Neural progenitor cell (in vitro differentiated cells): ENCODE data around the gene POLR1C. TPM values are rescaled to one million over a fixed set of nuclear protein-coding genes. Genes with fewer than 3 reads are reported as not detected.

Source experiments
- DNase-seq: peaks from one replicate; pipeline ENCODE4 v3.0.0-alpha.2; 2016; ENCODE audit warnings: low spot score
- H2AFZ ChIP-seq: fragments of 200-600 bp; sonication (generic); replicated peaks from 2 replicates; pipeline ENCODE4 v1.6.1; 2016; ENCODE audit warnings: antibody characterized with exemption
- H3F3A ChIP-seq: fragments of 200-600 bp; sonication (generic); 2 replicates; pipeline ENCODE4 v1.6.1; 2016; ENCODE audit warnings: antibody characterized with exemption, low read depth
- H3K27ac ChIP-seq: fragments of 200-600 bp; sonication (generic); 2 replicates; pipeline ENCODE4 v1.5.1; 2016; ENCODE audit warnings: mild to moderate bottlenecking
- H3K27me3 ChIP-seq: fragments of 200-600 bp; sonication (generic); 2 replicates; pipeline ENCODE4 v1.6.1; 2016; ENCODE audit warnings: mild to moderate bottlenecking, moderate library complexity
- H3K36me3 ChIP-seq: fragments of 200-600 bp; sonication (generic); 2 replicates; pipeline ENCODE4 v1.5.1; 2016
- H3K4me1 ChIP-seq: fragments of 200-600 bp; sonication (generic); 2 replicates; pipeline ENCODE4 v1.6.1; 2016; ENCODE audit warnings: mixed run types
- H3K4me2 ChIP-seq: fragments of 200-600 bp; sonication (generic); 2 replicates; pipeline ENCODE4 v1.6.1; 2016
- H3K4me3 ChIP-seq: fragments of 200-600 bp; sonication (generic); 2 replicates; pipeline ENCODE4 v1.5.1; 2016
- H3K79me2 ChIP-seq: fragments of 200-600 bp; sonication (generic); 2 replicates; pipeline ENCODE4 v1.6.1; 2016; ENCODE audit warnings: low read depth
- H3K9ac ChIP-seq: fragments of 200-600 bp; sonication (generic); 2 replicates; pipeline ENCODE4 v1.6.1; 2016
- H3K9me3 ChIP-seq: fragments of 200-600 bp; sonication (generic); 2 replicates; pipeline ENCODE4 v1.5.1; 2016; ENCODE audit warnings: low read depth
- H4K20me1 ChIP-seq: fragments of 200-600 bp; sonication (generic); 2 replicates; pipeline ENCODE4 v1.6.1; 2016; ENCODE audit warnings: low read depth
- H3K27ac Mint-ChIP-seq: 3 replicates; pipeline ENCODE4 v1.8.0; 2021; ENCODE audit warnings: mixed read lengths
- H3K27me3 Mint-ChIP-seq: 2 replicates; pipeline ENCODE4 v1.8.0; 2022; ENCODE audit warnings: low read depth, mild to moderate bottlenecking, inconsistent platforms, moderate library complexity, mixed read lengths; ENCODE audit not compliant: insufficient read depth
- H3K36me3 Mint-ChIP-seq: 3 replicates; pipeline ENCODE4 v1.8.0; 2021; ENCODE audit warnings: mixed read lengths
- H3K4me1 Mint-ChIP-seq: 3 replicates; pipeline ENCODE4 v1.8.0; 2021; ENCODE audit warnings: mixed read lengths
- H3K4me3 Mint-ChIP-seq: 3 replicates; pipeline ENCODE4 v1.8.0; 2021; ENCODE audit warnings: mild to moderate bottlenecking, moderate library complexity, mixed read lengths
- H3K9me3 Mint-ChIP-seq: 3 replicates; pipeline ENCODE4 v1.8.0; 2020; ENCODE audit warnings: mixed read lengths
- EZH2 ChIP-seq: fragments of 200-600 bp; sonication (generic); IDR thresholded peaks from 2 replicates; pipeline ENCODE4 v1.6.1; 2017; ENCODE audit warnings: antibody characterized with exemption, mild to moderate bottlenecking, moderate library complexity
- EZH2phosphoT487 ChIP-seq: fragments of 200-600 bp; sonication (generic); IDR thresholded peaks from 2 replicates; pipeline ENCODE4 v1.6.1; 2017; ENCODE audit warnings: antibody characterized with exemption
- total RNA-seq: library from RNA; depleted of rRNA; stranded (reverse); fragments of >200 nt; gene quantifications from 2 replicates; pipeline ENCODE4 v1.2.3, GENCODE V29; 2015; ENCODE audit warnings: low replicate concordance
- TF ChIP-seq, protein P1 (sequence below): fragments of 200-600 bp; sonication (generic); IDR thresholded peaks from 2 replicates; pipeline ENCODE4 v1.5.1; 2017; ENCODE audit warnings: antibody characterized with exemption, mild to moderate bottlenecking

The POLR1C gene
- total RNA-seq, 1 donor from 2014 or later: 24.4 TPM

DNA sequence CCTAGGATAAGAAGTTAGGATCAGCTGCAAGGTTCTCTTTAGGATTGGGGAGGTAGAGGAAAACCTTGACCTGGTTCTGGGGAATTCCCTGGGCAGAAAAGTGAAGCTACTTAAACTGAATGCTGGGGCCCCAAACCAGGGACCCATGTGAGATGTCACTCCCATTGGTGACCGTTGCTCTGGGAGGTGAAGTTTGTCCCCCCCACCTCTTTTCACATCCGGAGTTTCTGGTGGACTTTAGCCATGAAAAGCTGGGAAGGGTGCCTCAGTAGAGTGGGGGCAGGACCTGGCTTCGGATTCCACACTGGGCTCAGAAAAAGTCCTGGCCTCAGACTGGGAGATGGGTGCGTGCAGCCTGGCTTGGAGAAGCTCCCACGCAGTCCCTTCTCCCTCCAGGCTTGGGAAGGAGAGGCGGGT lies 26.4 kb upstream of the POLR1C start:
- Mint-ChIP-seq H3K4me3 (no peak overlapping the region), H3K9me3 (no peaks in the 10 kb centered on the region), H3K4me1 (peaks cover 10% of the 10 kb centered on the region), H3K27me3 (peaks cover 4% of the 10 kb centered on the region), H3K36me3 (peaks cover 9% of the 10 kb centered on the region), H3K27ac (peak overlapping the region; percentile 46)
- no peaks in the 10 kb centered on the region for H3K9me3 ChIP-seq
- peaks cover 18% of the 10 kb centered on the region for H4K20me1 ChIP-seq
- H3K4me3 ChIP-seq: no peak overlapping the region
- no peak overlapping the region for H2AFZ ChIP-seq
- TF ChIP-seq EZH2: no peak
- TF ChIP-seq, protein P1, sequence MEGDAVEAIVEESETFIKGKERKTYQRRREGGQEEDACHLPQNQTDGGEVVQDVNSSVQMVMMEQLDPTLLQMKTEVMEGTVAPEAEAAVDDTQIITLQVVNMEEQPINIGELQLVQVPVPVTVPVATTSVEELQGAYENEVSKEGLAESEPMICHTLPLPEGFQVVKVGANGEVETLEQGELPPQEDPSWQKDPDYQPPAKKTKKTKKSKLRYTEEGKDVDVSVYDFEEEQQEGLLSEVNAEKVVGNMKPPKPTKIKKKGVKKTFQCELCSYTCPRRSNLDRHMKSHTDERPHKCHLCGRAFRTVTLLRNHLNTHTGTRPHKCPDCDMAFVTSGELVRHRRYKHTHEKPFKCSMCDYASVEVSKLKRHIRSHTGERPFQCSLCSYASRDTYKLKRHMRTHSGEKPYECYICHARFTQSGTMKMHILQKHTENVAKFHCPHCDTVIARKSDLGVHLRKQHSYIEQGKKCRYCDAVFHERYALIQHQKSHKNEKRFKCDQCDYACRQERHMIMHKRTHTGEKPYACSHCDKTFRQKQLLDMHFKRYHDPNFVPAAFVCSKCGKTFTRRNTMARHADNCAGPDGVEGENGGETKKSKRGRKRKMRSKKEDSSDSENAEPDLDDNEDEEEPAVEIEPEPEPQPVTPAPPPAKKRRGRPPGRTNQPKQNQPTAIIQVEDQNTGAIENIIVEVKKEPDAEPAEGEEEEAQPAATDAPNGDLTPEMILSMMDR: no peak
- TF ChIP-seq EZH2phosphoT487: no peak
- H3K27ac ChIP-seq: no peak overlapping the region
- no peaks in the 10 kb centered on the region for H3F3A ChIP-seq
- peaks cover 12% of the 10 kb centered on the region for H3K4me1 ChIP-seq
- H3K36me3 ChIP-seq: no peaks in the 10 kb centered on the region
- H3K27me3 ChIP-seq: no peaks in the 10 kb centered on the region
- no peak overlapping the region for H3K9ac ChIP-seq
- H3K79me2 ChIP-seq: no peaks in the 10 kb centered on the region
- H3K4me2 ChIP-seq: no peak overlapping the region
- no peak for DNase-seq

DNA sequence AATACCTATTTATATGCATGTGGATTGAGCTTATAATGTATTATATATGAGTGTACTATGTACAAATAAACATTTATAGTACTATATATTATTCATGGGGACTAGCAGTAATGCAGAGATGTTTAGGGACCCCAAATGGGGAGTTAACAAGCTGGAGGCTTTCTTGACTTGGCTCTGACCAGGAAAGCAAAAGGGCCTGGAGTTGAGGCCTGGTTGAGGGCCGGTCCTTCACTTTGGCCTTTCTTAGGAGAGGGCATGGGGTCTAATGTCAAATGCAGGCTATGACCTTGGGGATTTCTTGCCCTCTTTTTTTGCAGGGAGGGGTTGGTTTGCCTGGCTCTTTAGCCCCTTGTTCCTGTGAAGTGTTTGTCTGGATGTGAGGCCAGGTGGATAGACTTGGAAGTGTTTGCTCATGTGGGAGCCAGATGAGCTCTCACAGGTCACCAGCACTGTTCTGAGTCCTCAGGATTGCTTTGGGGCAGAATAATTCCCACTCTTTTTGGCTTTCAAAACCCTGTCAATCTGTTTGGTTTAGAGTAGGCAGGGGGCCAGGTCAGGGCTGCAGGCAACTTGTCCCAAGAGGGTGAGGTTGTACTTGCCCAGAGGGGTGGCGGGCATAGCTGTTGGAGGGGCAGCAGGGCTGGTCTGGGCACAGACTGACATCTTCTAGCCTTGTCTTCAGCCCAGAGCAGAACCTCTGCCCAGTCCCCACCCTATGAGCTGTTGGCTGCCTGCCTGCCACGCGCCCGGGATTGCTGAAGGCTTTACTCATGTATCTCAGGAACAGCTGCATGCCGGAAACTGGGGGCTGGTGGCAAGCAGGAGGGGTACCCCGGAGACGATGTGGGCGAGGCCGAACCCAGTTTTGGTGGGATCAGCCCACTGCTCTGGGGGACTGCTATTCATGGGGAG lies 24.9 kb upstream of the POLR1C start:
- no peaks in the 10 kb centered on the region for H3K79me2 ChIP-seq
- Mint-ChIP-seq H3K36me3 (peaks cover 5% of the 10 kb centered on the region), H3K4me1 (peaks cover 10% of the 10 kb centered on the region), H3K27me3 (peaks cover 4% of the 10 kb centered on the region), H3K4me3 (no peak overlapping the region), H3K9me3 (no peaks in the 10 kb centered on the region), H3K27ac (peak overlapping the region; percentile 82)
- H3K9me3 ChIP-seq: no peaks in the 10 kb centered on the region
- TF ChIP-seq, protein P1: no peak
- TF ChIP-seq EZH2: no peak
- TF ChIP-seq EZH2phosphoT487: no peak
- no peaks in the 10 kb centered on the region for H3K27me3 ChIP-seq
- H3K4me2 ChIP-seq: no peak overlapping the region
- H3K9ac ChIP-seq: no peak overlapping the region
- no peak for DNase-seq
- H3K4me1 ChIP-seq: peaks cover 19% of the 10 kb centered on the region
- H3F3A ChIP-seq: no peaks in the 10 kb centered on the region
- H4K20me1 ChIP-seq: peaks cover 24% of the 10 kb centered on the region
- no peaks in the 10 kb centered on the region for H3K36me3 ChIP-seq
- no peak overlapping the region for H3K27ac ChIP-seq
- H3K4me3 ChIP-seq: no peak overlapping the region
- no peak overlapping the region for H2AFZ ChIP-seq

DNA sequence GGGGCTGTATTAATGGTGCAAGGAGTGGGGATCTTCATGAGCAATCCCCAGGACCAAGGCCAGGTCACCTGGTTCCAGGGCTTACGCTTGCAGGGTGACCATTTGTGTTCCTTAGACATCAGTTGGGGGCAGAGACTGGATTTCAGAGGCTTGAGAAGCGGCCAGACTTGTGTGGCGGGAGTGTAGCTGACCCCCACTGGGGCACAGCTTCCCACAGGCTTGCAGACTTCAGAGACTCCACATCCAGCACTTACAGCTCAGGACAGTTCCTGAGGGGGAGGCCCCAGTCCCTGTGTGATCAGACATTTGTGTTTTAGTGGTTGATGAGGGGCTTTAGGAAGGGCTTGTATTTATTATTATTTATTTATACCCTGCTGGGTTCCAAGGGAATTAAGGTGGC lies 24.2 kb upstream of the POLR1C start:
- Histone ChIP-seq H3K27me3 (no peaks in the 10 kb centered on the region), H3F3A (no peaks in the 10 kb centered on the region), H3K27ac (no peak overlapping the region), H3K36me3 (no peaks in the 10 kb centered on the region), H3K9me3 (no peaks in the 10 kb centered on the region), H3K9ac (no peak overlapping the region), H2AFZ (no peak overlapping the region), H3K4me3 (no peak overlapping the region), H3K79me2 (peaks cover 5% of the 10 kb centered on the region), H3K4me2 (no peak overlapping the region), H3K4me1 (peaks cover 19% of the 10 kb centered on the region), H4K20me1 (peaks cover 30% of the 10 kb centered on the region)
- Mint-ChIP-seq H3K4me3 (no peak overlapping the region), H3K9me3 (no peaks in the 10 kb centered on the region), H3K4me1 (peaks cover 10% of the 10 kb centered on the region), H3K27ac (peak overlapping the region; percentile 82), H3K36me3 (peaks cover 5% of the 10 kb centered on the region), H3K27me3 (peaks cover 6% of the 10 kb centered on the region)
- TF ChIP-seq, protein P1: no peak
- no peak for TF ChIP-seq EZH2
- TF ChIP-seq EZH2phosphoT487: no peak
- no peak for DNase-seq
